HepG2 (cell line): ENCODE data around the gene CAPN11. TPM values are rescaled to one million over a fixed set of nuclear protein-coding genes. Genes with fewer than 3 reads are reported as not detected.

Experiments
- AHR ChIP-seq: IDR thresholded peaks from 2 replicates; pipeline ENCODE4 v1.6.1; 2018; ENCODE audit warnings: missing genetic modification reagents, missing compliant biosample characterization
- ARNT2 ChIP-seq: sonication (generic); formaldehyde crosslinking; IDR thresholded peaks from 2 replicates; pipeline ENCODE4 v1.8.0; 2022; ENCODE audit warnings: mild to moderate bottlenecking, low read depth, missing genetic modification reagents, moderate library complexity
- DZIP1 ChIP-seq: sonication (generic); formaldehyde crosslinking; IDR thresholded peaks from 2 replicates; pipeline ENCODE4 v1.5.0; 2020; ENCODE audit warnings: mild to moderate bottlenecking, missing genetic modification reagents
- SMAD9 ChIP-seq: sonication (generic); formaldehyde crosslinking; IDR thresholded peaks from 2 replicates; pipeline ENCODE4 v1.5.1; 2020; ENCODE audit warnings: mild to moderate bottlenecking, missing genetic modification reagents
- TSC22D2 ChIP-seq: sonication (generic); formaldehyde crosslinking; IDR thresholded peaks from 2 replicates; pipeline ENCODE4 v1.5.1; 2020; ENCODE audit warnings: missing genetic modification reagents, mild to moderate bottlenecking, borderline replicate concordance
- ZFAT ChIP-seq: sonication (generic); formaldehyde crosslinking; conservative IDR thresholded peaks from 2 replicates; pipeline ENCODE4 v1.8.1; 2023; ENCODE audit warnings: missing genetic modification reagents, inconsistent platforms
- ZFP41 ChIP-seq: sonication (generic); formaldehyde crosslinking; IDR thresholded peaks from 2 replicates; pipeline ENCODE4 v1.4.0; 2020; ENCODE audit warnings: mild to moderate bottlenecking, missing genetic modification reagents, borderline replicate concordance
- polyA plus RNA-seq, 8 experiments: library from polyadenylated mRNA; depleted of rRNA in 3 of 8; stranded (reverse) in 7 of 8; unstranded in 1 of 8; fragments of >200 nt; fragmentation: Illumina TruSeq in 4 of 8; extraction: Trizol in 4 of 8; gene quantifications; 2 replicates each; pipeline versions ENCODE4 v1.2.1 to v1.2.3, GENCODE V29; 2011 to 2016; ENCODE audit warnings: low read depth in 4 of 8, missing spikeins in 1 of 8, mixed read lengths in 1 of 8; ENCODE audit not compliant: insufficient read depth in 1 of 8
- total RNA-seq, 5 experiments: library from RNA; depleted of rRNA; stranded (reverse); fragments of >200 nt; fragmentation: Illumina TruSeq; extraction: Trizol; gene quantifications; 2 replicates each; pipeline ENCODE4 v1.2.3, GENCODE V29; 2016; ENCODE audit warnings: low read depth in 1 of 5
- TF ChIP-seq, protein P1 (sequence below): sonication (generic); formaldehyde crosslinking; IDR thresholded peaks from 2 replicates; pipeline ENCODE4 v1.5.0; 2020; ENCODE audit warnings: missing genetic modification reagents, mild to moderate bottlenecking, borderline replicate concordance
- TF ChIP-seq, protein P2 (sequence below): sonication (generic); formaldehyde crosslinking; IDR thresholded peaks from one replicate; pipeline ENCODE4 v1.5.1; 2020; ENCODE audit warnings: mild to moderate bottlenecking, missing genetic modification reagents; ENCODE audit errors: not compliant biosample characterization
- TF ChIP-seq, protein P3 (sequence below): sonication (generic); formaldehyde crosslinking; IDR thresholded peaks from 2 replicates; pipeline ENCODE4 v1.8.1; 2022; ENCODE audit warnings: low read depth, mild to moderate bottlenecking, missing genetic modification reagents
- TF ChIP-seq, protein P4 (sequence below): sonication (generic); formaldehyde crosslinking; IDR thresholded peaks from 2 replicates; pipeline ENCODE4 v1.5.0; 2020; ENCODE audit warnings: mild to moderate bottlenecking, low read depth, missing genetic modification reagents, borderline replicate concordance

CAPN11 gene
- total and polyA plus RNA-seq, 2 of the 13 experiments (the other 11 are each of a cell fraction or from before 2014, with no cell fraction given), result 0.07 to 0.11 TPM

- TF ChIP-seq, protein P1, sequence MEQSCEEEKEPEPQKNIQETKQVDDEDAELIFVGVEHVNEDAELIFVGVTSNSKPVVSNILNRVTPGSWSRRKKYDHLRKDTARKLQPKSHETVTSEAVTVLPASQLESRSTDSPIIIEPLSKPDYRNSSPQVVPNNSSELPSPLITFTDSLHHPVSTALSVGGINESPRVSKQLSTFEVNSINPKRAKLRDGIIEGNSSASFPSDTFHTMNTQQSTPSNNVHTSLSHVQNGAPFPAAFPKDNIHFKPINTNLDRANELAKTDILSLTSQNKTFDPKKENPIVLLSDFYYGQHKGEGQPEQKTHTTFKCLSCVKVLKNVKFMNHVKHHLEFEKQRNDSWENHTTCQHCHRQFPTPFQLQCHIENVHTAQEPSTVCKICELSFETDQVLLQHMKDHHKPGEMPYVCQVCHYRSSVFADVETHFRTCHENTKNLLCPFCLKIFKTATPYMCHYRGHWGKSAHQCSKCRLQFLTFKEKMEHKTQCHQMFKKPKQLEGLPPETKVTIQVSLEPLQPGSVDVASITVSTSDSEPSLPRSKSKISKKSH (CRISPR knock-in tag), result 0 out of 2 replicates have a peak, but pooled peaks have one; percentile 25
- TF ChIP-seq ZFP41 (CRISPR knock-in tag) (no peak), AHR (CRISPR knock-in tag) (no peak), ARNT2 (no peak), DZIP1 (0 out of 2 replicates have a peak, but pooled peaks have one; percentile 42), SMAD9 (CRISPR knock-in tag) (no peak), ZFAT (CRISPR knock-in tag) (no peak), TSC22D2 (no peak)
- TF ChIP-seq, protein P2, sequence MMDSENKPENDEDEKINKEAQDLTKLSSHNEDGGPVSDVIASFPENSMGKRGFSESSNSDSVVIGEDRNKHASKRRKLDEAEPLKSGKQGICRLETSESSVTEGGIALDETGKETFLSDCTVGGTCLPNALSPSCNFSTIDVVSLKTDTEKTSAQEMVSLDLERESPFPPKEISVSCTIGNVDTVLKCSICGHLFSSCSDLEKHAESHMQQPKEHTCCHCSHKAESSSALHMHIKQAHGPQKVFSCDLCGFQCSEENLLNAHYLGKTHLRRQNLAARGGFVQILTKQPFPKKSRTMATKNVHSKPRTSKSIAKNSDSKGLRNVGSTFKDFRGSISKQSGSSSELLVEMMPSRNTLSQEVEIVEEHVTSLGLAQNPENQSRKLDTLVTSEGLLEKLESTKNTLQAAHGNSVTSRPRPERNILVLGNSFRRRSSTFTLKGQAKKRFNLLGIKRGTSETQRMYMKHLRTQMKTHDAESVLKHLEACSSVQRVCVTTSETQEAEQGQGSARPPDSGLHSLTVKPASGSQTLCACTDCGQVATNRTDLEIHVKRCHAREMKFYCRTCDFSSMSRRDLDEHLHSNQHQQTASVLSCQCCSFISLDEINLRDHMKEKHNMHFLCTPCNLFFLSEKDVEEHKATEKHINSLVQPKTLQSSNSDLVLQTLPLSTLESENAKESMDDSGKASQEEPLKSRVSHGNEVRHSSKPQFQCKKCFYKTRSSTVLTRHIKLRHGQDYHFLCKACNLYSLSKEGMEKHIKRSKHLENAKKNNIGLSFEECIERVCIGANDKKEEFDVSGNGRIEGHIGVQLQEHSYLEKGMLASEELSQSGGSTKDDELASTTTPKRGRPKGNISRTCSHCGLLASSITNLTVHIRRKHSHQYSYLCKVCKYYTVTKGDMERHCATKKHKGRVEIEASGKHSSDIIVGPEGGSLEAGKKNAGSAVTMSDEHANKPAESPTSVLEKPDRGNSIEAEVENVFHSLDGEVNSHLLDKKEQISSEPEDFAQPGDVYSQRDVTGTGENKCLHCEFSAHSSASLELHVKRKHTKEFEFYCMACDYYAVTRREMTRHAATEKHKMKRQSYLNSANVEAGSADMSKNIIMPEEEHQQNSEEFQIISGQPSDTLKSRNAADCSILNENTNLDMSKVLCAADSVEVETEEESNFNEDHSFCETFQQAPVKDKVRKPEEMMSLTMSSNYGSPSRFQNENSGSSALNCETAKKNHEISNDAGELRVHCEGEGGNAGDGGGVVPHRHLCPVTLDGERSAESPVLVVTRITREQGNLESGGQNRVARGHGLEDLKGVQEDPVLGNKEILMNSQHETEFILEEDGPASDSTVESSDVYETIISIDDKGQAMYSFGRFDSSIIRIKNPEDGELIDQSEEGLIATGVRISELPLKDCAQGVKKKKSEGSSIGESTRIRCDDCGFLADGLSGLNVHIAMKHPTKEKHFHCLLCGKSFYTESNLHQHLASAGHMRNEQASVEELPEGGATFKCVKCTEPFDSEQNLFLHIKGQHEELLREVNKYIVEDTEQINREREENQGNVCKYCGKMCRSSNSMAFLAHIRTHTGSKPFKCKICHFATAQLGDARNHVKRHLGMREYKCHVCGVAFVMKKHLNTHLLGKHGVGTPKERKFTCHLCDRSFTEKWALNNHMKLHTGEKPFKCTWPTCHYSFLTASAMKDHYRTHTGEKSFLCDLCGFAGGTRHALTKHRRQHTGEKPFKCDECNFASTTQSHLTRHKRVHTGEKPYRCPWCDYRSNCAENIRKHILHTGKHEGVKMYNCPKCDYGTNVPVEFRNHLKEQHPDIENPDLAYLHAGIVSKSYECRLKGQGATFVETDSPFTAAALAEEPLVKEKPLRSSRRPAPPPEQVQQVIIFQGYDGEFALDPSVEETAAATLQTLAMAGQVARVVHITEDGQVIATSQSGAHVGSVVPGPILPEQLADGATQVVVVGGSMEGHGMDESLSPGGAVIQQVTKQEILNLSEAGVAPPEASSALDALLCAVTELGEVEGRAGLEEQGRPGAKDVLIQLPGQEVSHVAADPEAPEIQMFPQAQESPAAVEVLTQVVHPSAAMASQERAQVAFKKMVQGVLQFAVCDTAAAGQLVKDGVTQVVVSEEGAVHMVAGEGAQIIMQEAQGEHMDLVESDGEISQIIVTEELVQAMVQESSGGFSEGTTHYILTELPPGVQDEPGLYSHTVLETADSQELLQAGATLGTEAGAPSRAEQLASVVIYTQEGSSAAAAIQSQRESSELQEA (CRISPR knock-in tag), result peak; percentile 78
- TF ChIP-seq, protein P3, sequence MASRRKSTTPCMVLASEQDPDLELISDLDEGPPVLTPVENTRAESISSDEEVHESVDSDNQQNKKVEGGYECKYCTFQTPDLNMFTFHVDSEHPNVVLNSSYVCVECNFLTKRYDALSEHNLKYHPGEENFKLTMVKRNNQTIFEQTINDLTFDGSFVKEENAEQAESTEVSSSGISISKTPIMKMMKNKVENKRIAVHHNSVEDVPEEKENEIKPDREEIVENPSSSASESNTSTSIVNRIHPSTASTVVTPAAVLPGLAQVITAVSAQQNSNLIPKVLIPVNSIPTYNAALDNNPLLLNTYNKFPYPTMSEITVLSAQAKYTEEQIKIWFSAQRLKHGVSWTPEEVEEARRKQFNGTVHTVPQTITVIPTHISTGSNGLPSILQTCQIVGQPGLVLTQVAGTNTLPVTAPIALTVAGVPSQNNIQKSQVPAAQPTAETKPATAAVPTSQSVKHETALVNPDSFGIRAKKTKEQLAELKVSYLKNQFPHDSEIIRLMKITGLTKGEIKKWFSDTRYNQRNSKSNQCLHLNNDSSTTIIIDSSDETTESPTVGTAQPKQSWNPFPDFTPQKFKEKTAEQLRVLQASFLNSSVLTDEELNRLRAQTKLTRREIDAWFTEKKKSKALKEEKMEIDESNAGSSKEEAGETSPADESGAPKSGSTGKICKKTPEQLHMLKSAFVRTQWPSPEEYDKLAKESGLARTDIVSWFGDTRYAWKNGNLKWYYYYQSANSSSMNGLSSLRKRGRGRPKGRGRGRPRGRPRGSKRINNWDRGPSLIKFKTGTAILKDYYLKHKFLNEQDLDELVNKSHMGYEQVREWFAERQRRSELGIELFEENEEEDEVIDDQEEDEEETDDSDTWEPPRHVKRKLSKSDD (CRISPR knock-in tag), result no peak
- TF ChIP-seq, protein P4, sequence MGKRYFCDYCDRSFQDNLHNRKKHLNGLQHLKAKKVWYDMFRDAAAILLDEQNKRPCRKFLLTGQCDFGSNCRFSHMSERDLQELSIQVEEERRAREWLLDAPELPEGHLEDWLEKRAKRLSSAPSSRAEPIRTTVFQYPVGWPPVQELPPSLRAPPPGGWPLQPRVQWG (CRISPR knock-in tag), result no peak
Observed at GRCh38 chr6:44128020-44128917, 30.4 kb upstream of the CAPN11 start (continued).
